ENCODE results near the gene SSTR3. TPM values are rescaled to one million over a fixed set of nuclear protein-coding genes. Genes with fewer than 3 reads are reported as not detected.
A peak's percentile ranks its signal among the peaks of the same experiment; 100 is the strongest.

The SSTR3 gene
- total and polyA plus RNA-seq, 11 donors = 0.07 TPM; not detected in 10

DNA sequence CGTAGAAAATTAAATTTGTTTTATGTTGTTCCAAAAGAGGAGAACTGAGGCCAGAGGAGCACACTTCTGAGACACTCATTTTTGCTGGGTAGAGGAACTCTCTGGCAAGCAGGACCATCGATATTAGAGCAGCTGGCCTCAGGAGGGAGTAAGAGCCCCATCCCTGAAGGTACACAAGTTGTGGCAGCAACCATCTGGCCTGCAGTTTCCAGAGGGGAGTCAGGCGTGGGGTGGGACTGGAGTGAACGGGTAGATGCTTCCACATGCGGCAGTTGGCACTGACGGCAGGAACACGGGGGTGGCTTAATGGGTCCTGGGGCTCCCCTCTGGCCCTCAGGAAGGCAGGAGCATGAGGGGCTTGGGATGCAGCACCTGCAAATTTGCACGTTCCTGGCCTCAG is 13.2 kb upstream of the SSTR3 start:
- 59 to 72% (median 64%) methylated on average over 8 of the region's 8 CpGs for whole genome bisulfite sequencing, 4 donors
- intact Hi-C loops (cut with DNase I) = no loop called here
- Histone ChIP-seq H3K27me3 (peaks cover 0 to 13% (median 3%) of the 10 kb centered on the region in 9 donors), H3K27ac (no peak overlapping the region), H3K36me3 (peaks cover 0 to 28% (median 0%) of the 10 kb centered on the region in 9 donors), H3K4me3 (no peak overlapping the region), H3K9me3 (peaks cover 0 to 3% (median 0%) of the 10 kb centered on the region in 12 donors), H3K4me1 (peaks cover 0 to 75% (median 0%) of the 10 kb centered on the region in 12 donors)
- DNase-seq (peak in 1 of 5 donors; percentile 49), ATAC-seq (no peak)
- TF ChIP-seq CTCF (IDR thresholded peaks at IDR 0.05) (no peak), POLR2A (IDR thresholded peaks at IDR 0.05) (no peak)

GRCh38 chr22:37224757-37225420 is 12.6 kb upstream of the SSTR3 start:
- Histone ChIP-seq H3K9me3 (peaks cover 0 to 3% (median 0%) of the 10 kb centered on the region in 12 donors), H3K36me3 (peaks cover 0 to 28% (median 0%) of the 10 kb centered on the region in 9 donors), H3K27ac (peak overlapping the region in 1 of 12 donors; percentile 76), H3K27me3 (peaks cover 0 to 9% (median 3%) of the 10 kb centered on the region in 9 donors), H3K4me3 (no peak overlapping the region), H3K4me1 (peaks cover 0 to 75% (median 0%) of the 10 kb centered on the region in 12 donors)
- DNase-seq = peak in 1 of 5 donors; percentile 11
- TF ChIP-seq CTCF (IDR thresholded peaks at IDR 0.05) (no peak), POLR2A (IDR thresholded peaks at IDR 0.05) (no peak)
- no peak for ATAC-seq
- 59 to 67% (median 66%) methylated on average over 8 of the region's 8 CpGs for WGBS, 4 donors
- intact Hi-C loops (cut with DNase I) = no loop called here

GRCh38 chr22:37223965-37224551 is 11.8 kb upstream of the SSTR3 start:
- H3K27ac ChIP-seq = peak overlapping the region in 1 of 12 donors; percentile 76
- H3K36me3 ChIP-seq = peaks cover 0 to 28% (median 0%) of the 10 kb centered on the region in 9 donors
- intact Hi-C loops (cut with DNase I) = no loop called here
- WGBS, 4 donors = 68 to 73% (median 72%) methylated on average over 3 of the region's 3 CpGs
- DNase-seq (no peak), ATAC-seq (no peak)
- peaks cover 0 to 3% (median 0%) of the 10 kb centered on the region in 12 donors for H3K9me3 ChIP-seq
- H3K27me3 ChIP-seq = peaks cover 0 to 11% (median 3%) of the 10 kb centered on the region in 9 donors
- no peak overlapping the region for H3K4me3 ChIP-seq
- peaks cover 0 to 67% (median 0%) of the 10 kb centered on the region in 12 donors for H3K4me1 ChIP-seq
- TF ChIP-seq POLR2A (IDR thresholded peaks at IDR 0.05) = no peak
- no peak for TF ChIP-seq CTCF (IDR thresholded peaks at IDR 0.05)

- Histone ChIP-seq H3K4me3 (no peak overlapping the region), H3K4me1 (peaks cover 0 to 52% (median 0%) of the 10 kb centered on the region in 12 donors), H3K27ac (peak overlapping the region in 1 of 12 donors; percentile 81), H3K9me3 (peaks cover 0 to 3% (median 0%) of the 10 kb centered on the region in 12 donors), H3K36me3 (peaks cover 0 to 24% (median 0%) of the 10 kb centered on the region in 9 donors), H3K27me3 (peaks cover 0 to 15% (median 3%) of the 10 kb centered on the region in 9 donors)
- ATAC-seq (no peak), DNase-seq (no peak)
- 69 to 86% (median 81%) methylated on average over 8 of the region's 8 CpGs for WGBS, 4 donors
- intact Hi-C loops (cut with DNase I) = no loop called here
- TF ChIP-seq POLR2A (IDR thresholded peaks at IDR 0.05) = no peak
- no peak for TF ChIP-seq CTCF (IDR thresholded peaks at IDR 0.05)
These were observed 10.2 kb upstream of the SSTR3 start for GRCh38 chr22:37222440-37222971.
